Endothelial cell of umbilical vein (primary cell): Measurements from ENCODE around the gene NGFR. TPM values are rescaled to one million over a fixed set of nuclear protein-coding genes. Genes with fewer than 3 reads are reported as not detected.

Experiments used
- BruUV-seq: library from RNA; stranded (reverse); fragments of 400-500 nt; replicated peaks from 2 replicates; lab custom pipeline; 2021; lab: Mats Ljungman, UMichigan
- CTCF ChIA-PET: fragments of 300-600, 350-600 bp; sonication (Branson Sonifier 250); formaldehyde crosslinking; loops from one replicate; lab custom pipeline; 2021; ENCODE audit warnings: antibody characterized with exemption, inconsistent platforms; lab: Charles Lee
- POLR2A ChIA-PET: fragments of 300-600, 350-600 bp; sonication (Branson Sonifier 250); formaldehyde crosslinking; loops from one replicate; lab custom pipeline; 2021; ENCODE audit warnings: antibody characterized with exemption, inconsistent platforms; lab: Charles Lee
- DNase-seq: peaks from one replicate; pipeline ENCODE4 v3.0.0-alpha.2; 2011; ENCODE audit warnings: low read depth, low spot score
- FAIRE-seq: peaks from 2 replicates; lab custom pipeline; 2011; peaks lifted over from hg19 to GRCh38; lab: Jason Lieb, UNC
- H2AFZ ChIP-seq: 2 replicates; pipeline ENCODE4 v1.6.0; 2012; ENCODE audit warnings: low read depth, low read length, control low read depth, inconsistent platforms
- H3K27ac ChIP-seq: 2 replicates; pipeline ENCODE4 v1.5.1; 2011; ENCODE audit warnings: low read depth, mild to moderate bottlenecking, control low read depth, low read length, moderate library complexity; ENCODE audit not compliant: insufficient read depth
- H3K27me3 ChIP-seq, 2 experiments: 2 replicates each; pipeline versions ENCODE4 v1.6.0 to v1.6.1; 2011; ENCODE audit warnings: low read length in 2 of 2, mixed read lengths in 1 of 2; ENCODE audit not compliant: control insufficient read depth in 2 of 2, insufficient read depth in 2 of 2
- H3K36me3 ChIP-seq, 2 experiments: 2 replicates in 1 of 2; 3 replicates in 1 of 2; pipeline ENCODE4 v1.5.1; 2011; ENCODE audit warnings: low read length in 2 of 2, mild to moderate bottlenecking in 1 of 2, moderate library complexity in 1 of 2; ENCODE audit not compliant: control insufficient read depth in 2 of 2, insufficient read depth in 2 of 2; ENCODE audit errors: extremely low read depth in 1 of 2
- H3K4me1 ChIP-seq: 3 replicates; pipeline ENCODE4 v1.5.1; 2011; ENCODE audit warnings: mild to moderate bottlenecking, low read length; ENCODE audit not compliant: control insufficient read depth, insufficient read depth; ENCODE audit errors: extremely low read depth
- H3K4me2 ChIP-seq: 2 replicates; pipeline ENCODE4 v1.6.1; 2011; ENCODE audit warnings: low read length, control low read depth, mixed read lengths; ENCODE audit not compliant: insufficient read depth
- H3K4me3 ChIP-seq, 3 experiments: fragments of 200-600 bp in 1 of 3; sonication (generic), shearing (Covaris generic) in 1 of 3; replicated peaks in 1 of 3; 2 replicates each; pipeline ENCODE4 v1.5.1; 2011 to 2016; ENCODE audit warnings: control low read depth in 3 of 3, low read length in 3 of 3, mild to moderate bottlenecking in 2 of 3, inconsistent platforms in 1 of 3, low read depth in 1 of 3, moderate library complexity in 1 of 3; ENCODE audit not compliant: insufficient read depth in 1 of 3
- H3K79me2 ChIP-seq: 2 replicates; pipeline ENCODE4 v1.6.0; 2012; ENCODE audit warnings: low read length, inconsistent platforms; ENCODE audit not compliant: control insufficient read depth, insufficient read depth
- H3K9ac ChIP-seq: replicated peaks from 2 replicates; pipeline ENCODE3; 2011; ENCODE audit warnings: low read length, control low read depth; ENCODE audit not compliant: insufficient read depth; ENCODE audit errors: extremely low read depth
- H3K9me1 ChIP-seq: replicated peaks from 3 replicates; pipeline ENCODE4 v1.6.0; 2011; ENCODE audit warnings: mild to moderate bottlenecking, low read length; ENCODE audit not compliant: control insufficient read depth, insufficient read depth; ENCODE audit errors: extremely low read depth
- H3K9me3 ChIP-seq: replicated peaks from 2 replicates; pipeline ENCODE4 v1.5.1; 2012; ENCODE audit warnings: low read length, inconsistent platforms; ENCODE audit not compliant: control insufficient read depth, insufficient read depth
- H4K20me1 ChIP-seq: replicated peaks from 2 replicates; pipeline ENCODE3; 2011; ENCODE audit warnings: mild to moderate bottlenecking, low read length; ENCODE audit not compliant: control insufficient read depth, insufficient read depth; ENCODE audit errors: extremely low read depth
- CTCF ChIP-seq, 2 donors: IDR thresholded peaks; 1 replicate in 1 of 2; 2 replicates in 1 of 2; pipeline ENCODE4 v1.5.1; 2011; ENCODE audit warnings: low read length in 2 of 2, mild to moderate bottlenecking in 2 of 2, moderate library complexity in 2 of 2, control low read depth in 1 of 2, inconsistent platforms in 1 of 2, low read depth in 1 of 2; ENCODE audit not compliant: insufficient read depth in 1 of 2; ENCODE audit errors: extremely low read depth in 1 of 2
- EZH2 ChIP-seq: IDR thresholded peaks from 2 replicates; pipeline ENCODE4 v1.6.1; 2012; ENCODE audit warnings: borderline replicate concordance, low read depth, mild to moderate bottlenecking, moderate library complexity, low read length, inconsistent platforms; ENCODE audit not compliant: severe bottlenecking
- FOS ChIP-seq: IDR thresholded peaks from 2 replicates; pipeline ENCODE4 v1.6.1; 2011; ENCODE audit warnings: mild to moderate bottlenecking, low read length, moderate library complexity, borderline replicate concordance; ENCODE audit not compliant: insufficient read depth
- GATA2 ChIP-seq: IDR thresholded peaks from 2 replicates; pipeline ENCODE4 v1.7.0; 2011; ENCODE audit warnings: low read depth, mild to moderate bottlenecking, moderate library complexity, mixed read lengths, low read length; ENCODE audit not compliant: insufficient read length, insufficient read depth
- JUN ChIP-seq: IDR thresholded peaks from 2 replicates; pipeline ENCODE4 v1.6.1; 2011; ENCODE audit warnings: borderline replicate concordance, low read depth; ENCODE audit not compliant: insufficient read length, insufficient read depth
- MAX ChIP-seq: IDR thresholded peaks from 2 replicates; pipeline ENCODE4 v1.6.1; 2011; ENCODE audit not compliant: insufficient read depth, insufficient read length
- MYC ChIP-seq: IDR thresholded peaks from one replicate; pipeline ENCODE4 v1.6.1; 2011; ENCODE audit warnings: mild to moderate bottlenecking, low read depth, low read length
- POLR2A ChIP-seq: IDR thresholded peaks from 2 replicates; pipeline ENCODE4 v1.6.1; 2012; ENCODE audit warnings: low read depth, mild to moderate bottlenecking, control low read depth, low read length
- POLR2AphosphoS5 ChIP-seq: IDR thresholded peaks from 2 replicates; pipeline ENCODE4 v1.6.1; 2012; ENCODE audit warnings: low read depth, mild to moderate bottlenecking, control low read depth, low read length, moderate library complexity; ENCODE audit not compliant: insufficient read depth
- dilution Hi-C: fragments of 300-500 bp; cut with MboI; formaldehyde crosslinking; loops from one replicate; pipeline ENCODE4 v1.15.0; 2019; ENCODE audit warnings: low sequenced_read_pairs; ENCODE audit not compliant: extremely low pct_ligation_motif_present
- intact Hi-C: fragments of 100-400 bp; cut with micrococcal nuclease; formaldehyde crosslinking; loops from one replicate; pipeline ENCODE4 v1.10.0; 2022
- polyA plus RNA-seq, 4 experiments: library from polyadenylated mRNA; depleted of rRNA in 3 of 4; stranded (reverse) in 3 of 4; unstranded in 1 of 4; fragments of >200 nt; gene quantifications; 2 replicates each; pipeline versions ENCODE4 v1.2.1 to v1.2.3, GENCODE V29; 2011 to 2012; ENCODE audit warnings: missing spikeins in 1 of 4
- total RNA-seq: library from RNA; stranded (reverse); gene quantifications from 2 replicates; pipeline ENCODE4 v1.2.3, GENCODE V29; 2021

The NGFR gene
- total and polyA plus RNA-seq, 2 donors (not counting 3 experiments of a cell fraction or from before 2014, with no cell fraction given): not detected

- no peak overlapping the region for H3K27ac ChIP-seq
- DNase-seq (no peak), FAIRE-seq (no peak)
- H3K4me2 ChIP-seq: no peak overlapping the region
- intact Hi-C loops (no loop called here), dilution Hi-C loops (no loop called here)
- H3K79me2 ChIP-seq: no peaks in the 10 kb centered on the region
- POLR2A ChIA-PET: no interaction called here
- H3K9me3 ChIP-seq: no peaks in the 10 kb centered on the region
- H3K36me3 ChIP-seq: no peaks in the 10 kb centered on the region
- no peak overlapping the region for H3K4me3 ChIP-seq
- no TSS peak for BruUV-seq
- CTCF ChIA-PET: interaction anchor here (1.0 to 1.7 kb wide), 4 partner anchors 10 to 101 kb away, joined by 3 to 6 read pairs (median 3); no protein-coding TSS in a partner anchor
- no peaks in the 10 kb centered on the region for H3K9me1 ChIP-seq
- H2AFZ ChIP-seq: no peak overlapping the region
- H4K20me1 ChIP-seq: no peaks in the 10 kb centered on the region
- H3K4me1 ChIP-seq: no peaks in the 10 kb centered on the region
- H3K9ac ChIP-seq: no peak overlapping the region
- peaks cover 31 to 32% of the 10 kb centered on the region in 2 experiments for H3K27me3 ChIP-seq
- TF ChIP-seq MAX: no peak
- TF ChIP-seq EZH2: no peak
- TF ChIP-seq JUN: no peak
- TF ChIP-seq POLR2A: no peak
- TF ChIP-seq GATA2: no peak
- TF ChIP-seq CTCF (IDR thresholded peaks at IDR 0.05; ENCODE audit: extremely low read depth in 1 of 2, insufficient read depth in 1 of 2, low read depth in 1 of 2, low read length in 2 of 2): no peak
- TF ChIP-seq FOS: no peak
- no peak for TF ChIP-seq MYC
- TF ChIP-seq POLR2AphosphoS5: no peak
Observed at GRCh38 chr17:49456183-49456965, 38.7 kb upstream of the NGFR start.
